HepG2 (cell line): Measurements from ENCODE around the gene ITGB2. TPM values are rescaled to one million over a fixed set of nuclear protein-coding genes. Genes with fewer than 3 reads are reported as not detected.

ENCODE experiments used
- ARID4A ChIP-seq: sonication (generic); formaldehyde crosslinking; IDR thresholded peaks from 2 replicates; pipeline ENCODE4 v1.5.0; 2020; ENCODE audit warnings: mild to moderate bottlenecking, missing genetic modification reagents, borderline replicate concordance
- CTCF ChIP-seq: sonication (generic); formaldehyde crosslinking; IDR thresholded peaks from 2 replicates; pipeline ENCODE4 v1.5.0; 2020; ENCODE audit warnings: mild to moderate bottlenecking, missing genetic modification reagents, moderate library complexity
- ETV5 ChIP-seq: IDR thresholded peaks from 2 replicates; pipeline ENCODE4 v1.6.1; 2018; ENCODE audit warnings: missing biosample characterization, missing genetic modification reagents, inconsistent platforms, borderline replicate concordance
- FOXO4 ChIP-seq: sonication (generic); formaldehyde crosslinking; conservative IDR thresholded peaks from 2 replicates; pipeline ENCODE4 v1.8.1; 2023; ENCODE audit warnings: missing genetic modification reagents
- GABPB1 ChIP-seq: IDR thresholded peaks from 2 replicates; pipeline ENCODE4 v1.6.1; 2016; ENCODE audit warnings: mild to moderate bottlenecking, missing genetic modification reagents, moderate library complexity, missing compliant biosample characterization
- GATAD2A ChIP-seq: IDR thresholded peaks from 2 replicates; pipeline ENCODE4 v1.6.1; 2016
- HBP1 ChIP-seq: IDR thresholded peaks from 2 replicates; pipeline ENCODE4 v1.6.1; 2016; ENCODE audit warnings: low read depth, control low read depth
- MXI1 ChIP-seq: IDR thresholded peaks from 3 replicates; pipeline ENCODE4 v1.6.1; 2012; ENCODE audit warnings: low read depth, low read length, inconsistent platforms, borderline replicate concordance
- NONO ChIP-seq, 2 experiments: fragments of 450-650 bp in 1 of 2; sonication (generic) in 1 of 2; formaldehyde crosslinking in 1 of 2; IDR thresholded peaks in 1 of 2; conservative IDR thresholded peaks in 1 of 2; 2 replicates each; pipeline versions ENCODE4 v1.6.1 to v1.8.0; 2017 to 2022; ENCODE audit warnings: mild to moderate bottlenecking in 1 of 2, missing genetic modification reagents in 1 of 2, moderate library complexity in 1 of 2
- RBAK ChIP-seq: sonication (generic); formaldehyde crosslinking; IDR thresholded peaks from 2 replicates; pipeline ENCODE4 v1.5.1; 2020; ENCODE audit warnings: mild to moderate bottlenecking, missing genetic modification reagents
- RXRB ChIP-seq: IDR thresholded peaks from 2 replicates; pipeline ENCODE4 v1.6.1; 2016; ENCODE audit warnings: borderline replicate concordance, missing genetic modification reagents, missing compliant biosample characterization
- SALL2 ChIP-seq: sonication (generic); formaldehyde crosslinking; IDR thresholded peaks from 2 replicates; pipeline ENCODE4 v1.8.1; 2023; ENCODE audit warnings: mild to moderate bottlenecking, missing genetic modification reagents, inconsistent platforms
- STAG1 ChIP-seq: sonication (generic); formaldehyde crosslinking; IDR thresholded peaks from 2 replicates; pipeline ENCODE4 v1.4.0; 2020; ENCODE audit warnings: missing genetic modification reagents
- TFE3 ChIP-seq: IDR thresholded peaks from 2 replicates; pipeline ENCODE4 v1.6.1; 2016
- TMF1 ChIP-seq: sonication (generic); formaldehyde crosslinking; IDR thresholded peaks from 2 replicates; pipeline ENCODE4 v1.8.1; 2022; ENCODE audit warnings: low read depth, missing genetic modification reagents
- XRCC5 ChIP-seq: fragments of 200-400 bp; formaldehyde crosslinking; optimal IDR thresholded peaks from 2 replicates; pipeline ENCODE3; 2017; ENCODE audit warnings: mild to moderate bottlenecking, low read length
- ZBTB7B ChIP-seq: sonication (generic); formaldehyde crosslinking; IDR thresholded peaks from 2 replicates; pipeline ENCODE4 v1.4.0; 2020; ENCODE audit warnings: missing genetic modification reagents
- ZNF44 ChIP-seq: sonication (generic); formaldehyde crosslinking; IDR thresholded peaks from 2 replicates; pipeline ENCODE4 v1.5.1; 2020; ENCODE audit warnings: mild to moderate bottlenecking, missing genetic modification reagents
- polyA plus RNA-seq, 8 experiments: library from polyadenylated mRNA; depleted of rRNA in 3 of 8; stranded (reverse) in 7 of 8; unstranded in 1 of 8; fragments of >200 nt; fragmentation: Illumina TruSeq in 4 of 8; extraction: Trizol in 4 of 8; gene quantifications; 2 replicates each; pipeline versions ENCODE4 v1.2.1 to v1.2.3, GENCODE V29; 2011 to 2016; ENCODE audit warnings: low read depth in 4 of 8, missing spikeins in 1 of 8, mixed read lengths in 1 of 8; ENCODE audit not compliant: insufficient read depth in 1 of 8
- total RNA-seq, 5 experiments: library from RNA; depleted of rRNA; stranded (reverse); fragments of >200 nt; fragmentation: Illumina TruSeq; extraction: Trizol; gene quantifications; 2 replicates each; pipeline ENCODE4 v1.2.3, GENCODE V29; 2016; ENCODE audit warnings: low read depth in 1 of 5

The ITGB2 gene
- total and polyA plus RNA-seq, 2 of the 13 experiments (the other 11 are each of a cell fraction or from before 2014, with no cell fraction given): 4.2 to 18.0 TPM

GRCh38 chr21:44949779-44950198, 29.1 kb upstream of the ITGB2 start (continued):
- 0 out of 2 replicates have a peak, but pooled peaks have one; percentile 25 for TF ChIP-seq GATAD2A (CRISPR knock-in tag)
- no peak for TF ChIP-seq FOXO4
- no peak for TF ChIP-seq SALL2
- TF ChIP-seq RBAK (CRISPR knock-in tag): no peak
- 0 out of 2 replicates have a peak, but pooled peaks have one; percentile 40 for TF ChIP-seq RXRB
- TF ChIP-seq ZNF44 (CRISPR knock-in tag): no peak
- peak; percentile 52; the same call in 1 of the 2 replicates for TF ChIP-seq GABPB1 (CRISPR knock-in tag)
- TF ChIP-seq ZBTB7B (CRISPR knock-in tag): 0 out of 2 replicates have a peak, but pooled peaks have one; percentile 32
- TF ChIP-seq TFE3 (CRISPR knock-in tag): 0 out of 2 replicates have a peak, but pooled peaks have one; percentile 20
- peak; percentile 97 for TF ChIP-seq STAG1 (CRISPR knock-in tag)
- TF ChIP-seq TMF1 (CRISPR knock-in tag): no peak
- TF ChIP-seq ETV5: peak; percentile 38; the same call in 1 of the 2 replicates
- TF ChIP-seq XRCC5: peak; percentile 50
- TF ChIP-seq NONO (IDR thresholded peaks at IDR 0.05): no peak
- TF ChIP-seq NONO (CRISPR knock-in tag; conservative IDR thresholded peaks at IDR 0.05): no peak
- TF ChIP-seq ARID4A (CRISPR knock-in tag): peak; percentile 55; the same call in 1 of the 2 replicates
- 0 out of 2 replicates have a peak, but pooled peaks have one; percentile 34 for TF ChIP-seq HBP1
- peak; percentile 98 for TF ChIP-seq CTCF (CRISPR knock-in tag)
- TF ChIP-seq MXI1: no peak
